Endothelial cell of umbilical vein (primary cell): Measurements from ENCODE around the gene PTGDR2. TPM values are rescaled to one million over a fixed set of nuclear protein-coding genes. Genes with fewer than 3 reads are reported as not detected.

Experiments used
- BruUV-seq: library from RNA; stranded (reverse); fragments of 400-500 nt; replicated peaks from 2 replicates; lab custom pipeline; 2021; lab: Mats Ljungman, UMichigan
- CTCF ChIA-PET: fragments of 300-600, 350-600 bp; sonication (Branson Sonifier 250); formaldehyde crosslinking; loops from one replicate; lab custom pipeline; 2021; ENCODE audit warnings: antibody characterized with exemption, inconsistent platforms; lab: Charles Lee
- POLR2A ChIA-PET: fragments of 300-600, 350-600 bp; sonication (Branson Sonifier 250); formaldehyde crosslinking; loops from one replicate; lab custom pipeline; 2021; ENCODE audit warnings: antibody characterized with exemption, inconsistent platforms; lab: Charles Lee
- DNase-seq: peaks from one replicate; pipeline ENCODE4 v3.0.0-alpha.2; 2011; ENCODE audit warnings: low read depth, low spot score
- FAIRE-seq: peaks from 2 replicates; lab custom pipeline; 2011; peaks lifted over from hg19 to GRCh38; lab: Jason Lieb, UNC
- H2AFZ ChIP-seq: 2 replicates; pipeline ENCODE4 v1.6.0; 2012; ENCODE audit warnings: low read depth, low read length, control low read depth, inconsistent platforms
- H3K27ac ChIP-seq: 2 replicates; pipeline ENCODE4 v1.5.1; 2011; ENCODE audit warnings: low read depth, mild to moderate bottlenecking, control low read depth, low read length, moderate library complexity; ENCODE audit not compliant: insufficient read depth
- H3K27me3 ChIP-seq, 2 experiments: 2 replicates each; pipeline versions ENCODE4 v1.6.0 to v1.6.1; 2011; ENCODE audit warnings: low read length in 2 of 2, mixed read lengths in 1 of 2; ENCODE audit not compliant: control insufficient read depth in 2 of 2, insufficient read depth in 2 of 2
- H3K36me3 ChIP-seq, 2 experiments: 2 replicates in 1 of 2; 3 replicates in 1 of 2; pipeline ENCODE4 v1.5.1; 2011; ENCODE audit warnings: low read length in 2 of 2, mild to moderate bottlenecking in 1 of 2, moderate library complexity in 1 of 2; ENCODE audit not compliant: control insufficient read depth in 2 of 2, insufficient read depth in 2 of 2; ENCODE audit errors: extremely low read depth in 1 of 2
- H3K4me1 ChIP-seq: 3 replicates; pipeline ENCODE4 v1.5.1; 2011; ENCODE audit warnings: mild to moderate bottlenecking, low read length; ENCODE audit not compliant: control insufficient read depth, insufficient read depth; ENCODE audit errors: extremely low read depth
- H3K4me2 ChIP-seq: 2 replicates; pipeline ENCODE4 v1.6.1; 2011; ENCODE audit warnings: low read length, control low read depth, mixed read lengths; ENCODE audit not compliant: insufficient read depth
- H3K4me3 ChIP-seq, 3 experiments: fragments of 200-600 bp in 1 of 3; sonication (generic), shearing (Covaris generic) in 1 of 3; replicated peaks in 1 of 3; 2 replicates each; pipeline ENCODE4 v1.5.1; 2011 to 2016; ENCODE audit warnings: control low read depth in 3 of 3, low read length in 3 of 3, mild to moderate bottlenecking in 2 of 3, inconsistent platforms in 1 of 3, low read depth in 1 of 3, moderate library complexity in 1 of 3; ENCODE audit not compliant: insufficient read depth in 1 of 3
- H3K79me2 ChIP-seq: 2 replicates; pipeline ENCODE4 v1.6.0; 2012; ENCODE audit warnings: low read length, inconsistent platforms; ENCODE audit not compliant: control insufficient read depth, insufficient read depth
- H3K9ac ChIP-seq: replicated peaks from 2 replicates; pipeline ENCODE3; 2011; ENCODE audit warnings: low read length, control low read depth; ENCODE audit not compliant: insufficient read depth; ENCODE audit errors: extremely low read depth
- H3K9me1 ChIP-seq: replicated peaks from 3 replicates; pipeline ENCODE4 v1.6.0; 2011; ENCODE audit warnings: mild to moderate bottlenecking, low read length; ENCODE audit not compliant: control insufficient read depth, insufficient read depth; ENCODE audit errors: extremely low read depth
- H3K9me3 ChIP-seq: replicated peaks from 2 replicates; pipeline ENCODE4 v1.5.1; 2012; ENCODE audit warnings: low read length, inconsistent platforms; ENCODE audit not compliant: control insufficient read depth, insufficient read depth
- H4K20me1 ChIP-seq: replicated peaks from 2 replicates; pipeline ENCODE3; 2011; ENCODE audit warnings: mild to moderate bottlenecking, low read length; ENCODE audit not compliant: control insufficient read depth, insufficient read depth; ENCODE audit errors: extremely low read depth
- EZH2 ChIP-seq: IDR thresholded peaks from 2 replicates; pipeline ENCODE4 v1.6.1; 2012; ENCODE audit warnings: borderline replicate concordance, low read depth, mild to moderate bottlenecking, moderate library complexity, low read length, inconsistent platforms; ENCODE audit not compliant: severe bottlenecking
- FOS ChIP-seq: IDR thresholded peaks from 2 replicates; pipeline ENCODE4 v1.6.1; 2011; ENCODE audit warnings: mild to moderate bottlenecking, low read length, moderate library complexity, borderline replicate concordance; ENCODE audit not compliant: insufficient read depth
- GATA2 ChIP-seq: IDR thresholded peaks from 2 replicates; pipeline ENCODE4 v1.7.0; 2011; ENCODE audit warnings: low read depth, mild to moderate bottlenecking, moderate library complexity, mixed read lengths, low read length; ENCODE audit not compliant: insufficient read length, insufficient read depth
- JUN ChIP-seq: IDR thresholded peaks from 2 replicates; pipeline ENCODE4 v1.6.1; 2011; ENCODE audit warnings: borderline replicate concordance, low read depth; ENCODE audit not compliant: insufficient read length, insufficient read depth
- MYC ChIP-seq: IDR thresholded peaks from one replicate; pipeline ENCODE4 v1.6.1; 2011; ENCODE audit warnings: mild to moderate bottlenecking, low read depth, low read length
- dilution Hi-C: fragments of 300-500 bp; cut with MboI; formaldehyde crosslinking; loops from one replicate; pipeline ENCODE4 v1.15.0; 2019; ENCODE audit warnings: low sequenced_read_pairs; ENCODE audit not compliant: extremely low pct_ligation_motif_present
- intact Hi-C: fragments of 100-400 bp; cut with micrococcal nuclease; formaldehyde crosslinking; loops from one replicate; pipeline ENCODE4 v1.10.0; 2022
- polyA plus RNA-seq, 4 experiments: library from polyadenylated mRNA; depleted of rRNA in 3 of 4; stranded (reverse) in 3 of 4; unstranded in 1 of 4; fragments of >200 nt; gene quantifications; 2 replicates each; pipeline versions ENCODE4 v1.2.1 to v1.2.3, GENCODE V29; 2011 to 2012; ENCODE audit warnings: missing spikeins in 1 of 4
- total RNA-seq: library from RNA; stranded (reverse); gene quantifications from 2 replicates; pipeline ENCODE4 v1.2.3, GENCODE V29; 2021
- TF ChIP-seq, protein P1 (sequence below): IDR thresholded peaks from 2 replicates; pipeline ENCODE4 v1.6.1; 2011; ENCODE audit not compliant: insufficient read depth, insufficient read length
- TF ChIP-seq, protein P2 (sequence below), 2 donors: IDR thresholded peaks; 1 replicate in 1 of 2; 2 replicates in 1 of 2; pipeline ENCODE4 v1.5.1; 2011; ENCODE audit warnings: low read length in 2 of 2, mild to moderate bottlenecking in 2 of 2, moderate library complexity in 2 of 2, control low read depth in 1 of 2, inconsistent platforms in 1 of 2, low read depth in 1 of 2; ENCODE audit not compliant: insufficient read depth in 1 of 2; ENCODE audit errors: extremely low read depth in 1 of 2

PTGDR2 gene
- total and polyA plus RNA-seq, 2 donors (not counting 3 experiments of a cell fraction or from before 2014, with no cell fraction given) = 0.15 TPM; not detected in 1

- POLR2A ChIA-PET = no interaction called here
- no peaks in the 10 kb centered on the region for H3K9me3 ChIP-seq
- dilution Hi-C loops = no loop called here
- DNase-seq (no peak), FAIRE-seq (no peak)
- H3K9ac ChIP-seq = no peak overlapping the region
- peaks cover 37% of the 10 kb centered on the region for H3K4me1 ChIP-seq
- CTCF ChIA-PET = interaction anchor here (1.1 to 5.0 kb wide), 4 partner anchors 10 to 70 kb away, joined by 4 to 34 read pairs (median 16); no protein-coding TSS in a partner anchor
- H3K27ac ChIP-seq = no peak overlapping the region
- H3K4me2 ChIP-seq = peak overlapping the region; percentile 79
- H4K20me1 ChIP-seq = no peaks in the 10 kb centered on the region
- no peaks in the 10 kb centered on the region for H3K27me3 ChIP-seq
- H3K9me1 ChIP-seq = no peaks in the 10 kb centered on the region
- BruUV-seq = no TSS peak
- peaks cover 0 to 23% of the 10 kb centered on the region in 2 experiments for H3K36me3 ChIP-seq
- no peak overlapping the region for H3K4me3 ChIP-seq
- TF ChIP-seq, protein P1, sequence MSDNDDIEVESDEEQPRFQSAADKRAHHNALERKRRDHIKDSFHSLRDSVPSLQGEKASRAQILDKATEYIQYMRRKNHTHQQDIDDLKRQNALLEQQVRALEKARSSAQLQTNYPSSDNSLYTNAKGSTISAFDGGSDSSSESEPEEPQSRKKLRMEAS = no peak
- TF ChIP-seq JUN = no peak
- TF ChIP-seq, protein P2, sequence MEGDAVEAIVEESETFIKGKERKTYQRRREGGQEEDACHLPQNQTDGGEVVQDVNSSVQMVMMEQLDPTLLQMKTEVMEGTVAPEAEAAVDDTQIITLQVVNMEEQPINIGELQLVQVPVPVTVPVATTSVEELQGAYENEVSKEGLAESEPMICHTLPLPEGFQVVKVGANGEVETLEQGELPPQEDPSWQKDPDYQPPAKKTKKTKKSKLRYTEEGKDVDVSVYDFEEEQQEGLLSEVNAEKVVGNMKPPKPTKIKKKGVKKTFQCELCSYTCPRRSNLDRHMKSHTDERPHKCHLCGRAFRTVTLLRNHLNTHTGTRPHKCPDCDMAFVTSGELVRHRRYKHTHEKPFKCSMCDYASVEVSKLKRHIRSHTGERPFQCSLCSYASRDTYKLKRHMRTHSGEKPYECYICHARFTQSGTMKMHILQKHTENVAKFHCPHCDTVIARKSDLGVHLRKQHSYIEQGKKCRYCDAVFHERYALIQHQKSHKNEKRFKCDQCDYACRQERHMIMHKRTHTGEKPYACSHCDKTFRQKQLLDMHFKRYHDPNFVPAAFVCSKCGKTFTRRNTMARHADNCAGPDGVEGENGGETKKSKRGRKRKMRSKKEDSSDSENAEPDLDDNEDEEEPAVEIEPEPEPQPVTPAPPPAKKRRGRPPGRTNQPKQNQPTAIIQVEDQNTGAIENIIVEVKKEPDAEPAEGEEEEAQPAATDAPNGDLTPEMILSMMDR (IDR thresholded peaks at IDR 0.05; ENCODE audit: extremely low read depth in 1 of 2, insufficient read depth in 1 of 2, low read depth in 1 of 2, low read length in 2 of 2) = no peak
- TF ChIP-seq MYC = no peak
- TF ChIP-seq FOS = no peak
- TF ChIP-seq EZH2 = no peak
- TF ChIP-seq GATA2 = no peak
- no peak overlapping the region for H2AFZ ChIP-seq
- H3K79me2 ChIP-seq = peaks cover 51% of the 10 kb centered on the region
- intact Hi-C loops = no loop called here
Measured at GRCh38 chr11:60845338-60845737, 10.4 kb downstream of the PTGDR2 start.
